GM12891 (cell line): ENCODE results near the gene RARA.

Experiments used
- POLR2A ChIP-seq: IDR thresholded peaks from 2 replicates; pipeline ENCODE4 v1.6.1; 2011; ENCODE audit warnings: low read depth, low read length, control low read depth
- POLR2AphosphoS5 ChIP-seq: IDR thresholded peaks from 2 replicates; pipeline ENCODE4 v1.6.1; 2011; ENCODE audit warnings: low read depth, low read length, control low read depth
- TAF1 ChIP-seq: IDR thresholded peaks from 2 replicates; pipeline ENCODE4 v1.6.1; 2011; ENCODE audit warnings: low read depth, low read length, control low read depth

- TF ChIP-seq POLR2AphosphoS5 (no peak), POLR2A (no peak), TAF1 (no peak)
These were observed 49.5 kb upstream of the RARA start for GRCh38 chr17:40259505-40259904.
